Measurements from ENCODE around the gene STX1A.
"Not testable (repeated sequence)": the region's sequence is repeated elsewhere in the genome, so short reads cannot be mapped to it uniquely, and the experiment has no call there.

STX1A gene

DNA sequence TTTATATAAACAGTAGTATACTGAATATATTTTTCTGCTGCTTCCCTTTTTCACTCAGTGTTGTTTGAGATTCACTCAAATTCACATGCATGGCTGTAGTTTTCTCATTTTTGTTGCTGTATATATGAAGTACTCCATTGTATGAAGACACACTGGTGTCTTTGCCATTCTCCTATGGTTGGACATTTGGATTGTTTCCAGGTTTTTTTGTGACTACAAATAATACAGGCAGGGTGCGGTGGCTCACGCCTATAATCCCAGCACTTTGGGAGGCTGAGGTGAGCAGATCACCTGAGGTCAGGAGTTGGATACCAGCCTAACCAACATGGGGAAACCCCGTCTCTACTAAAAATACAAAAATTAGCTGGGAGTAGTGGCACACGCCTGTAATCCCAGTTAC is 58.9 kb downstream of the STX1A start:
- DNase-seq (ENCODE audit: low read depth, low spot score); H3K27ac ChIP-seq: not testable (repeated sequence)

DNA sequence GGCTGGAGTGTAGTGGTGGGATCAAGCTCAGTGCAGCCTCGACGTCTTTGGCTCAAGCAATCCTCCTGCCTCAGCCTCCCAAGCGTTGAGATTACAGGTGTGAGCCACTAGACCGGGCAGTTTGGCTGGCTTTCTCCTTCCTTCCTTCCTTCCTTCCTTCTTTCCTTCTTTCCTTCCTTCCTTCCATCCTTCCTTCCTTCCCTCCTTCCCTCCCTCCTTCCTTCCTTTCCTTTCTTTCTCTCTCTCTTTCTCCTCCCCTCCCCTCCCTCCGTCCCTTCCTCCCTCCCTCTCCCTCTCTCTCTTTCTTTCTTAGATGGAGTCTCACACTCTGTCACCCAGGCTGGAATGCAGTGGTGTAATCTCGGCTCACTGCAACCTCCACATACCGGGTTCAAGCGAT is 59.5 kb downstream of the STX1A start:
- no peak for DNase-seq (ENCODE audit: low read depth, low spot score)
- no peak overlapping the region for H3K27ac ChIP-seq

DNA sequence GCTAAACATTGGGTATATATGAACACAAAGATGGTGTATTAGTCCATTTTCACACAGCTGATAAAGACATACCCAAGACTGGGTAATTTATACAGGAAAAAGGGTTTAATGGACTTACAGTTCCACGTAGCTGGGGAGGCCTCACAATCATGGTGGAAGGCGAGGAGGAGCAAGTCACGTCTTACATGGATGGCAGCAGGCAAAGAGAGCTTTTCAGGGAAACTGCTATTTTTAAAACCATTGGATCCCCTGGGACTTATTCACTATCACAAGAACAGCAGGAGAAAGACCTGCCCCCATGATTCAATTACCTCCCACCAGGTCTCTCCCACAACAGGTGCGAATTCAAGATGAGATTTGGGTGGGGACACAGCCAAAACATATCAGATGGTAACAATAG is 64.2 kb downstream of the STX1A start:
- not testable (repeated sequence) for H3K27ac ChIP-seq; DNase-seq (ENCODE audit: low read depth, low spot score)

DNA sequence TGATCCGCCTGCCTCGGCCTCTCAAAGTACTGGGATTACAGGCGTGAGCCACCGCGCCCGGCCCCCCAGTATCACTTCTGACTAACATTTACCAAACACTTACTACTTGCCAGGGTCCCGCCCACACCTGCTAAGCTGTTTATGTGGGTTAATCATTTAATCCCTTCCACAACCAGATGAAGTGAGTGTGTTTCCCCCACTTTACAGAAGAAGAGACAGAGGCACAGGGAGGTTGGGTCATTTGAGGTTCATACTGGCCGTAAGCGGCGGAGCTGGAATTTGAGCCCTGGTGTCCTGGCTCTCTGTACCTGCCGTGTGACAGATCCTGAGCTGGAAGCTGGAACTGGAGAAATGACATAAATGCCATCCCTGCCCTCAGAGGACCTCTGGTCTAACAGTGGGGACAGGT is 66.9 kb downstream of the STX1A start:
- DNase-seq (ENCODE audit: low read depth, low spot score): no peak
- H3K27ac ChIP-seq: no peak overlapping the region

DNA sequence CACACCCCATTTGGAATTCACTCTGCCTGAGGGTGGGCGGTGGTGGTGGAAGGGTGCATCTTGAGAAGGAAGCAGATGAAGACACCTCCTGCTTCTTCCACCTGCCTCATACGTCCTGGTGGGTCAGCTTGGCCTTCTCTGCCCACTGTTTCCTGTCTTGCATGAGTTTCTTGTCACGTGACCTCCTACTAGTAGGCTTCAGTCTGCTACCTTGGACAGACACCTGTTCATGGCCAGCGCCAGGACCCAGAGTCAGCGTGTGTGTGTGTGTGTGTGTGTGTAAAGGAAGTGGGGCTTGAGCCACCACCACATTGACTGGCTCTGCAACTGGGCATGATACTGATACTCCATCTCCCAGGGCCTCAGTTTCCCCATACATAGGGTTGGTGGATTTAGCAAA is 68.9 kb downstream of the STX1A start:
- H3K27ac ChIP-seq: no peak overlapping the region

DNA sequence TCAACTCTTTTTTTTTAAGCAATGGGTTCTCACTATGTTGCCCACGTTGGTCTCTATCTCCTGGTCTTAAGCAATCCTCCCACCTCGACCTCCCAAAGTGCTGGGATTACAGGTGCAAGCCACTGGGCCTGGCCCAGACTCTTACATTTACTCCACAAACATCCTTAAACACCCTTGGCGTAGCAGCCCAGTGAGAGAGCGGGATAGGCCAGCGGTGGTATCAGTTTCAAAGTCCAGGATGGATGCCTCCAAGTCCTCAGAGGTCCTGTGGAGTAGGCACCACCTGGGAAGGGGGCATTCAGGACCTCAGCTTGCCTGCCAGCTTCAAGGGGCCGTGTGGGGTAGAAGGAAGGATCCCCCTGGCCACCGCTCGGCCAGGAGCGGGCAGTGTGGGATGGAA is 69.9 kb downstream of the STX1A start:
- H3K27ac ChIP-seq: no peak overlapping the region
- DNase-seq (ENCODE audit: low read depth, low spot score): no peak

More for the DNA sequence above, 68.9 kb downstream of the STX1A start:
- no peak for DNase-seq (ENCODE audit: low read depth, low spot score)

Measured in epithelial cell of prostate (primary cell).